ENCODE data around the gene SPC24. TPM values are rescaled to one million over a fixed set of nuclear protein-coding genes. Genes with fewer than 3 reads are reported as not detected.

The SPC24 gene
- total and polyA plus RNA-seq, 2 donors (not counting 3 experiments of a cell fraction or from before 2014, with no cell fraction given), result 19.8 to 70.0 TPM

DNA sequence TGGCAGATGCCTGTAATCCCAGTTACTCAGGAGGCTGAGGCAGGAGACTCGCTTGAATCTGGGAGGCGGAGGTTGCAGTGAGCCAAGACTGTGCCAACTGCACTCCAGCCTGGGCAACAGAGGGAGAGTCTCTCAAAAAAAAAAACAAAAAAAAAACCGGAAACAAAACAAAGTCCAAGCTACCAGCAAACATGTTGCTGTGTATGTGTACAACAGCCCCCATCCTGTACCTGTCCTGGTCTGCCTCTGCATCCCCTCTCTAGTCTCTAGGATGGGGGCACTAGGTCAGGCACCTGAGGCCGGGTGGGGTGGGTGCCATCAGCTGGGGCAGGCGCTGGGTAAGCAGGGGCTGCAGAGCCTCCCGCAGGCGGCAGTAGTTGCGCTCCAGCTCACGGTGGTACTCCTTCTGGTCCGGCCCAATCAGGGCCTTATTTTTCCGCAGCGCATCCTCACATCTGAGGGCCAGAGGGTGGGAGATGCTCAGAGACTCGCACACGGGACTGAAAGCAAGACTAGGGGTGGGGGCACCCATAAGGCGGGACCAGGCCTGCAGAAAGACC, 44.5 kb upstream of the SPC24 start:
- Histone ChIP-seq H3K79me2 (ENCODE audit: control insufficient read depth, insufficient read depth, low read length) (peaks cover 18% of the 10 kb centered on the region), H3K9me3 (replicated peaks; ENCODE audit: control insufficient read depth, insufficient read depth, low read length) (no peaks in the 10 kb centered on the region), H4K20me1 (replicated peaks; ENCODE audit: control insufficient read depth, extremely low read depth, insufficient read depth, low read length) (no peaks in the 10 kb centered on the region), H2AFZ (ENCODE audit: low read depth, low read length) (no peak overlapping the region), H3K4me3 (replicated peaks in 1 of 3; ENCODE audit: insufficient read depth in 1 of 3, low read depth in 1 of 3, low read length in 3 of 3) (no peak overlapping the region), H3K9ac (replicated peaks; ENCODE audit: extremely low read depth, insufficient read depth, low read length) (no peak overlapping the region), H3K27me3 (ENCODE audit: control insufficient read depth in 2 of 2, insufficient read depth in 2 of 2, low read length in 2 of 2) (no peaks in the 10 kb centered on the region), H3K4me2 (ENCODE audit: insufficient read depth, low read length) (no peak overlapping the region), H3K27ac (ENCODE audit: insufficient read depth, low read depth, low read length) (no peak overlapping the region), H3K4me1 (ENCODE audit: control insufficient read depth, extremely low read depth, insufficient read depth, low read length) (peaks cover 21% of the 10 kb centered on the region), H3K36me3 (ENCODE audit: control insufficient read depth in 2 of 2, extremely low read depth in 1 of 2, insufficient read depth in 2 of 2, low read length in 2 of 2) (peaks cover 5 to 33% of the 10 kb centered on the region in 2 experiments), H3K9me1 (replicated peaks; ENCODE audit: control insufficient read depth, extremely low read depth, insufficient read depth, low read length) (no peaks in the 10 kb centered on the region)
- no TSS peak for BruUV-seq (replicated peaks)
- DNase-seq (ENCODE audit: low read depth, low spot score) (no peak), FAIRE-seq (no peak)
- CTCF ChIA-PET, result no interaction called here
- TF ChIP-seq JUN (IDR thresholded peaks at IDR 0.05; ENCODE audit: borderline replicate concordance, insufficient read depth, insufficient read length, low read depth) (no peak), POLR2AphosphoS5 (IDR thresholded peaks at IDR 0.05; ENCODE audit: insufficient read depth, low read depth, low read length) (no peak), FOS (IDR thresholded peaks at IDR 0.05; ENCODE audit: borderline replicate concordance, insufficient read depth, low read length) (no peak), GATA2 (IDR thresholded peaks at IDR 0.05; ENCODE audit: insufficient read depth, insufficient read length, low read depth, low read length) (no peak)
- dilution Hi-C loops (cut with MboI; ENCODE audit: extremely low pct_ligation_motif_present, low sequenced_read_pairs), result no loop called here
- POLR2A ChIA-PET, result no interaction called here
- intact Hi-C loops (cut with micrococcal nuclease), result loop anchor here (5.0 kb wide), 1 partner anchor 263 kb away; no protein-coding TSS in a partner anchor

DNA sequence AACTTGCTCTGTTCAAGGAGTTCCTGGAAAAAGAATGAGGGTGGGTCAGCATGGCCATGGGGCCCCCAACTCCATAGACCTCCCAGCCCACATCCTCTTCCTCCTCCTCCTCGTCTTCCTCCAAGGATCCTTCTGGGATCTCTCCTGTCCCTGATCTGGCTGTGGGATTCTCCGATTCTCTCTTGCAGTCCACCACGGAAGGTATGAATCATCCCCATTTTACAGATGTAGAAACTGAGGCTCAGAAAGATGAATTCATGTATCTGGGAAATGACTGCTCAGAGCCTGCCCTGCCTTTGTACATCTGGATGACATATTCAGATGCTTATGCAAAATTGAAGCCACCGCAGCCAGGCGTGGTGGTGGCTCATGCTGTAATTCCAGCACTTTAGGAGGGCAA, 43.9 kb upstream of the SPC24 start:
- Histone ChIP-seq H3K4me2 (ENCODE audit: insufficient read depth, low read length) (no peak overlapping the region), H3K4me3 (replicated peaks in 1 of 3; ENCODE audit: insufficient read depth in 1 of 3, low read depth in 1 of 3, low read length in 3 of 3) (no peak overlapping the region), H3K9ac (replicated peaks; ENCODE audit: extremely low read depth, insufficient read depth, low read length) (no peak overlapping the region), H3K9me1 (replicated peaks; ENCODE audit: control insufficient read depth, extremely low read depth, insufficient read depth, low read length) (no peaks in the 10 kb centered on the region), H3K27ac (ENCODE audit: insufficient read depth, low read depth, low read length) (no peak overlapping the region), H3K36me3 (ENCODE audit: control insufficient read depth in 2 of 2, extremely low read depth in 1 of 2, insufficient read depth in 2 of 2, low read length in 2 of 2) (peaks cover 5 to 33% of the 10 kb centered on the region in 2 experiments), H3K27me3 (ENCODE audit: control insufficient read depth in 2 of 2, insufficient read depth in 2 of 2, low read length in 2 of 2) (no peaks in the 10 kb centered on the region), H4K20me1 (replicated peaks; ENCODE audit: control insufficient read depth, extremely low read depth, insufficient read depth, low read length) (no peaks in the 10 kb centered on the region), H3K79me2 (ENCODE audit: control insufficient read depth, insufficient read depth, low read length) (peaks cover 20% of the 10 kb centered on the region), H3K9me3 (replicated peaks; ENCODE audit: control insufficient read depth, insufficient read depth, low read length) (no peaks in the 10 kb centered on the region), H2AFZ (ENCODE audit: low read depth, low read length) (no peak overlapping the region), H3K4me1 (ENCODE audit: control insufficient read depth, extremely low read depth, insufficient read depth, low read length) (peaks cover 25% of the 10 kb centered on the region)
- ChIA-PET CTCF (interaction anchor here (2.2 kb wide), 1 partner anchor 73 kb away, joined by 17 read pairs; no protein-coding TSS in a partner anchor), POLR2A (no interaction called here)
- BruUV-seq (replicated peaks), result no TSS peak
- TF ChIP-seq, protein P1, sequence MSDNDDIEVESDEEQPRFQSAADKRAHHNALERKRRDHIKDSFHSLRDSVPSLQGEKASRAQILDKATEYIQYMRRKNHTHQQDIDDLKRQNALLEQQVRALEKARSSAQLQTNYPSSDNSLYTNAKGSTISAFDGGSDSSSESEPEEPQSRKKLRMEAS (IDR thresholded peaks at IDR 0.05; ENCODE audit: insufficient read depth, insufficient read length), result no peak
- TF ChIP-seq JUN (IDR thresholded peaks at IDR 0.05; ENCODE audit: borderline replicate concordance, insufficient read depth, insufficient read length, low read depth) (no peak), MYC (IDR thresholded peaks at IDR 0.05; ENCODE audit: low read depth, low read length) (no peak), POLR2A (IDR thresholded peaks at IDR 0.05; ENCODE audit: low read depth, low read length) (no peak), GATA2 (IDR thresholded peaks at IDR 0.05; ENCODE audit: insufficient read depth, insufficient read length, low read depth, low read length) (no peak), EZH2 (IDR thresholded peaks at IDR 0.05; ENCODE audit: borderline replicate concordance, low read depth, low read length, severe bottlenecking) (no peak), FOS (IDR thresholded peaks at IDR 0.05; ENCODE audit: borderline replicate concordance, insufficient read depth, low read length) (no peak), POLR2AphosphoS5 (IDR thresholded peaks at IDR 0.05; ENCODE audit: insufficient read depth, low read depth, low read length) (no peak)
- TF ChIP-seq, protein P2, sequence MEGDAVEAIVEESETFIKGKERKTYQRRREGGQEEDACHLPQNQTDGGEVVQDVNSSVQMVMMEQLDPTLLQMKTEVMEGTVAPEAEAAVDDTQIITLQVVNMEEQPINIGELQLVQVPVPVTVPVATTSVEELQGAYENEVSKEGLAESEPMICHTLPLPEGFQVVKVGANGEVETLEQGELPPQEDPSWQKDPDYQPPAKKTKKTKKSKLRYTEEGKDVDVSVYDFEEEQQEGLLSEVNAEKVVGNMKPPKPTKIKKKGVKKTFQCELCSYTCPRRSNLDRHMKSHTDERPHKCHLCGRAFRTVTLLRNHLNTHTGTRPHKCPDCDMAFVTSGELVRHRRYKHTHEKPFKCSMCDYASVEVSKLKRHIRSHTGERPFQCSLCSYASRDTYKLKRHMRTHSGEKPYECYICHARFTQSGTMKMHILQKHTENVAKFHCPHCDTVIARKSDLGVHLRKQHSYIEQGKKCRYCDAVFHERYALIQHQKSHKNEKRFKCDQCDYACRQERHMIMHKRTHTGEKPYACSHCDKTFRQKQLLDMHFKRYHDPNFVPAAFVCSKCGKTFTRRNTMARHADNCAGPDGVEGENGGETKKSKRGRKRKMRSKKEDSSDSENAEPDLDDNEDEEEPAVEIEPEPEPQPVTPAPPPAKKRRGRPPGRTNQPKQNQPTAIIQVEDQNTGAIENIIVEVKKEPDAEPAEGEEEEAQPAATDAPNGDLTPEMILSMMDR (IDR thresholded peaks at IDR 0.05; ENCODE audit: extremely low read depth in 1 of 2, insufficient read depth in 1 of 2, low read depth in 1 of 2, low read length in 2 of 2), result no peak
- intact Hi-C loops (cut with micrococcal nuclease) (no loop called here), dilution Hi-C loops (cut with MboI; ENCODE audit: extremely low pct_ligation_motif_present, low sequenced_read_pairs) (no loop called here)
- FAIRE-seq, result no peak
- DNase-seq (ENCODE audit: low read depth, low spot score), result no peak

Measured in endothelial cell of umbilical vein (primary cell).